GM12864 (cell line): ENCODE results near the gene PNLIPRP3.
A peak's percentile ranks its signal among the peaks of the same experiment; 100 is the strongest.
"Not testable (repeated sequence)": the region's sequence is repeated elsewhere in the genome, so short reads cannot be mapped to it uniquely, and the experiment has no call there.

ENCODE experiments used
- DNase-seq: peaks from one replicate; pipeline ENCODE4 v3.0.0-alpha.2; 2011; ENCODE audit warnings: low read depth
- H3K4me3 ChIP-seq: 2 replicates; pipeline ENCODE4 v1.5.1; 2011; ENCODE audit warnings: mild to moderate bottlenecking, low read depth, low read length, control low read depth
- TF ChIP-seq, protein P1 (sequence below): IDR thresholded peaks from 2 replicates; pipeline ENCODE4 v1.5.1; 2011; ENCODE audit warnings: low read depth, mild to moderate bottlenecking, moderate library complexity, low read length, control low read depth, inconsistent platforms; ENCODE audit errors: missing control alignments

PNLIPRP3 gene

DNA sequence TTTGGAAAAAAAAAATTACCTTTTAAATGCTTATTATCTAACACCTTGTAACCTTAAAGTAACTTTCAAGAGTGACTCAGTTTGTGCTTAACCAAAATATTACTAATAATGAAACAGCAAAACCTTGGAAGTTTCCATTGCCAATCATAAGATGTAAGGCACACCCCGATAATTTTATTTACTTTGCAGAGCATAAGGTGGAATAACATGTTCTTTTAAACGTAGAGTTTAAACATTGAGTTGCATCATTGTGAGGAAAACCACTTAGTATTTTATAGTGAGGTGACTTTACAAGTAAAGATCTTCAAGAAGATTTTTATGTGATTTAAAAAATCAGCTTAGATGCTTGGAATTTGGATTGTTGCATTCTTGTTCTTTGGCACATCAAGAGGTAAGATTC is at the start of gene PNLIPRP3:
Gene PNLIPRP3, plus strand, starts transcription at position 177 of the 400 bp plus-strand sequence. Its CDS starts 166 bp downstream, at position 343.
- no peak within 1 kb of the TSS for H3K4me3 ChIP-seq
- no peak for DNase-seq
- TF ChIP-seq, protein P1, sequence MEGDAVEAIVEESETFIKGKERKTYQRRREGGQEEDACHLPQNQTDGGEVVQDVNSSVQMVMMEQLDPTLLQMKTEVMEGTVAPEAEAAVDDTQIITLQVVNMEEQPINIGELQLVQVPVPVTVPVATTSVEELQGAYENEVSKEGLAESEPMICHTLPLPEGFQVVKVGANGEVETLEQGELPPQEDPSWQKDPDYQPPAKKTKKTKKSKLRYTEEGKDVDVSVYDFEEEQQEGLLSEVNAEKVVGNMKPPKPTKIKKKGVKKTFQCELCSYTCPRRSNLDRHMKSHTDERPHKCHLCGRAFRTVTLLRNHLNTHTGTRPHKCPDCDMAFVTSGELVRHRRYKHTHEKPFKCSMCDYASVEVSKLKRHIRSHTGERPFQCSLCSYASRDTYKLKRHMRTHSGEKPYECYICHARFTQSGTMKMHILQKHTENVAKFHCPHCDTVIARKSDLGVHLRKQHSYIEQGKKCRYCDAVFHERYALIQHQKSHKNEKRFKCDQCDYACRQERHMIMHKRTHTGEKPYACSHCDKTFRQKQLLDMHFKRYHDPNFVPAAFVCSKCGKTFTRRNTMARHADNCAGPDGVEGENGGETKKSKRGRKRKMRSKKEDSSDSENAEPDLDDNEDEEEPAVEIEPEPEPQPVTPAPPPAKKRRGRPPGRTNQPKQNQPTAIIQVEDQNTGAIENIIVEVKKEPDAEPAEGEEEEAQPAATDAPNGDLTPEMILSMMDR: no peak

DNA sequence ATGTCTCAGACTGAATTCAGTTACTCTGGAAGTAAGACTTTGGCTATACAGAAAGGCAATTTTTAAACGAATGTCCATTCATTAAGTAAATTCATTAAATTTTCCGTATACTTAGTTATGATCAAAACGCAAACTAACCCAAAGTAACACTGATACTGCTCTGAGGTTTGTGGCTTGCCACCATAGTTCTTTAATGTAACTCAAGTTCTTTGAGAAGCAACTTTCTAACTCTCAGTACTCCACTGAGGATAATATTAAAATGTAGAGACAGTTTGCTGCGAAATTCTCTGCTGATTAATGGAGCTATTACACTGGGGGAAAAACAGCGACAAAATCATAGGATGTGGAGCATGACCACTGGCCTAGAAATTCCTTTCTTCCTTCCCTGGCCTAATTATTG is 45.4 kb upstream of the PNLIPRP3 start:
- TF ChIP-seq, protein P1: no peak
- no peak overlapping the region for H3K4me3 ChIP-seq
- no peak for DNase-seq

DNA sequence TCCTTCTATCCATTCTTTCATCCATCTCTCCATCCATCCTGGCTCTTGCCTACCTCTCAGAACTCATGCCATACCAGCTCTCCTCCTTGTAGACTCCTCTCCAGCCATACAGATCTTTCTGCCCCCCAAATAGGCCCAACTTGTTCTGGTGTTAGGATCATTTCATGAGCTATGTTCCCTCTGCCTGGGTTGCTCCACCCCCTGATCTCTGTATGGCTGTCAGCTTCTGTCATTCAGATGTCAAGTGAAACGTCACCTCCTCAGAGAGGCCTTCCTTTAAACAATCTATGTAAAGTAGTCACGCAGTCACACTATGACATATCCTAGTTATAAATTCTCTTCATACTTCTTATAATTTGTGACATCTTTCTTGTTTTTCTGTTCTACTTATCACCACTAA is 42.3 kb upstream of the PNLIPRP3 start:
- no peak for DNase-seq
- no peak overlapping the region for H3K4me3 ChIP-seq
- TF ChIP-seq, protein P1: no peak

DNA sequence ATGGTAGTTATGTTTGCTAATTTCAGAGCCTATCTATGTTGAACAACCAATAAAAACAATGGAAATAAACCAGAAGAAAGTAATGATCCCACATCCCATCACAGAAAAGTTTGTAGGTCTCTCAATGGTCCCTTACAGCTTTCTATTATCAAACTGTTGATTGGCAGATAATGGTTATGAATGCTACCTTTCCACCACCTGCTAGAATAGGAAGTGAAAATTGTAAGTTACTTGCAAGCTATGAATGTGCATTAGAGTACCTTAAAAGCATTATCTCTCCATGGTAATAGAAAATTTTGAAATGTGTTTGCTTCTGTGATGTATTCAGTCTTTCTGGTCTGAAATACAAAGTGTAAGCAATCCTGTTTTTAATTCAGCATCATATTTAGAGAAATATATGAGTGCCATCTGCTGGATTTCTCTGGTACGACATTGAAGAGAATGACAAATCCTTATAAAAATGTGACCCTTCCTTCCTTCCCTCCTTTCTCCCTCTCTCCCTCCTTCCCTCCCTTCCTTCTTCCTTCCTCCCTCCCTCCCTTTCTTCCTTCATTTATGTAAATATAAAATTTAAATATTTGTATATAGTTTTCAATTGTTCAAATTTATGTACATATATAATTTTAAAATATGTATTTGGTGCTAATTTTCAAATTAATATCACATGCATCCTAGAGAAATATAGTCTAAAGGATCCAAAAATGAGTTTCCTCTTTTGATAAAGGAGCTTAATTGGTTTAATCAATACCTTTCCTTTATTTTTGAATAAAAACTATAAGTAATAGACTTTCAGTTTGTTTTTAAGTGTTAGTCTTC is 41.4 kb upstream of the PNLIPRP3 start:
- no peak for DNase-seq
- H3K4me3 ChIP-seq: no peak overlapping the region
- TF ChIP-seq, protein P1: peak; percentile 36

DNA sequence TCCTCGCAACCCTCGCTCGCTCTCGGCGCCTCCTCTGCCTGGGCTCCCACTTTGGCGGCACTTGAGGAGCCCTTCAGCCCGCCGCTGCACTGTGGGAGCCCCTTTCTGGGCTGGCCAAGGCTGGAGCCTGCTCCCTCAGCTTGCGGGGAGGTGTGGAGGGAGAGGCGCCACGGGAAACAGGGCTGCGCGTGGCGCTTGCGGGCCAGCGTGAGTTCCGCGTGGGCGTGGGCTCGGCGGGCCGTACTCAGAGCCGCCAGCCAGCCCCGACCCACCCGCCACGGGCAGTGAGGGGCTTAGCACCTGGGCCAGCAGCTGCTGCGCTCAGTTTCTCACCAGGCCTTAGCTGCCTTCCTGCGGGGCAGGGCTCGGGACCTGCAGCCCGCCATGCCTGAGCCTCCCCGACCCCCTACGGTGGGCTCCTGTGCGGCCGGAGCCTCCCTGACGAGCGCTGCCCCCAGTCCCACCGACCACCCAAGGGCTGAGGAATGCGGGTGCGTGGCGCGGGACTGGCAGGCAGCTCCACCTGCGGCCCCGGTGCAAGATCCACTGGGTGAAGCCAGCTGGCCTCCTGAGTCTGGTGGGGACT is 34.3 kb upstream of the PNLIPRP3 start:
- not testable (repeated sequence) for DNase-seq, H3K4me3 ChIP-seq

DNA sequence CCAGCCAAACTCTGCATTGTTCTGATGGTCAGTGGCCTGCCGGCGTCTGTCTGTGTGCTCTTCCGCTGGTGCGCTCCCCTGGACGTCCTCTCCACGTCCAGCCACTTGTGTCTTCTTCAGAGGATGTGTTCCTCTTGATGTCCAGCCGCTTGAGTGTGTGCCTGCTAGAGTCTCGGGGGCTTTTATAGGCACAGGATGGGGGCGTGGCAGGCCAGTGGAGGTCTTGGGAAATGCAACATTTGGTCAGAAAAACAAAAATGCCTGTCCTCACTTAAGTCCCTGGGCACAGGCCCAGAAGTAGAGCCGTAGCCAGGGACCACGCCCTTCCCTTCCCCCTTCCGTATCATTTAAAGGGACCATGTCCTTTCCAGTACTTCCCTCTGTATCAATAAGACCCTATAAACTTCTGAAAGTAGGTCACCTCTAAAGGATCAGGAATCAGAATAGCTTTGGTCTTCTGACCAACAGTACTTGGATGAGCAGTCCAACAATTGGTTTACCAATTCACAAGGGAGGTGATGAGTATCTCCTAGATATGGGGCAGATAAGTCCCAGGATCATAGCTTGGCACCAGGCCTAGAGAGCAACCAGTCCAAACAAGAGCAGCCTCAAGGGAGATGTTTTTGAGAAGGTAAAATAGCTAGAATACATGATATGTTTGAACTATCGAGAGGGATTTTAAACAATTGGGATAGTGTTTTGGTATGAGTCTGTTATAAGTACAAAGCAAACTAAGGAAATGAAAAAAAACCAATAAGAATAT is 32.2 kb upstream of the PNLIPRP3 start:
- no peak overlapping the region for H3K4me3 ChIP-seq
- no peak for DNase-seq
- TF ChIP-seq, protein P1: no peak

DNA sequence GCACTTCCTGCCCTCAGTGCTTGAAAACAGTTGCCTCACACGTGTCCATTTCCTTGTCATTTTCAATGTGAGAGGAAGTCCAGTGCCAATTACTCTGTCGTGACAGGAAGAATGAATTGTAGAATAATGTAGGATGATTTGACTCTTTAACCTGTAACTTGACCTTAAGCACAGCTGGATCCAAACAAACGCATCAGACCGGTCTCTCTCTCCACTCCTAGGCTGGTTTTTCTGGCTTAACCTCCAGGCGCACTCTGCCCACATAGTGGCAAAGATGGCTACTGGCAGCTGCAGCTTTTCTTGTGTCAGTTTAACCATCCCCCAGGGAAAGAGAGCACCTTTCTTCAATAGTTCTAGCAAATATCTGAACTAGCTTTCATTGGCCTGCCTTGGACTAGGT is 29.4 kb upstream of the PNLIPRP3 start:
- DNase-seq: no peak
- H3K4me3 ChIP-seq: no peak overlapping the region
- TF ChIP-seq, protein P1: no peak
